Neuronal stem cell (in vitro differentiated cells): ENCODE measurements around the gene HCCS.

Experiments
- DNase-seq: peaks from one replicate; pipeline ENCODE4 v3.0.0-alpha.2; 2013; ENCODE audit warnings: low spot score
- H2AFZ ChIP-seq: one replicate; pipeline ENCODE4 v1.6.1; 2013; ENCODE audit warnings: mild to moderate bottlenecking, low read length, inconsistent platforms
- H2AK5ac ChIP-seq: 2 replicates; pipeline ENCODE4 v1.6.1; 2013; ENCODE audit warnings: low read depth, mild to moderate bottlenecking, inconsistent platforms, low read length, moderate library complexity, mixed read lengths
- H2BK120ac ChIP-seq: 2 replicates; pipeline ENCODE4 v1.6.1; 2013; ENCODE audit warnings: low read depth, mild to moderate bottlenecking, inconsistent platforms, low read length, moderate library complexity, mixed read lengths
- H2BK12ac ChIP-seq: one replicate; pipeline ENCODE4 v1.6.1; 2013; ENCODE audit warnings: low read length, inconsistent platforms
- H2BK15ac ChIP-seq: 2 replicates; pipeline ENCODE4 v1.6.1; 2013; ENCODE audit warnings: mild to moderate bottlenecking, low read length, inconsistent platforms, mixed read lengths
- H2BK5ac ChIP-seq: one replicate; pipeline ENCODE4 v1.6.1; 2013; ENCODE audit warnings: inconsistent platforms, mild to moderate bottlenecking, low read length, moderate library complexity
- H3K14ac ChIP-seq: one replicate; pipeline ENCODE4 v1.6.1; 2013; ENCODE audit warnings: low read length, inconsistent platforms
- H3K18ac ChIP-seq: 2 replicates; pipeline ENCODE4 v1.6.1; 2013; ENCODE audit warnings: low read length, inconsistent platforms
- H3K23ac ChIP-seq: 2 replicates; pipeline ENCODE4 v1.6.1; 2013; ENCODE audit warnings: low read depth, mild to moderate bottlenecking, mixed read lengths, low read length, inconsistent platforms; ENCODE audit not compliant: poor library complexity
- H3K27ac ChIP-seq: replicated peaks from 3 replicates; pipeline ENCODE4 v1.5.1; 2013; ENCODE audit warnings: low read length, inconsistent platforms
- H3K27me3 ChIP-seq, 3 experiments: 2 replicates each; pipeline ENCODE4 v1.6.1; 2013; ENCODE audit warnings: low read length in 3 of 3, mild to moderate bottlenecking in 2 of 3, inconsistent platforms in 1 of 3, low read depth in 1 of 3, mixed read lengths in 1 of 3, moderate library complexity in 1 of 3; ENCODE audit not compliant: control insufficient read depth in 3 of 3, insufficient read depth in 3 of 3
- H3K36me3 ChIP-seq, 2 donors: replicated peaks in 1 of 2; 2 replicates each; pipeline ENCODE4 v1.6.1; 2013; ENCODE audit warnings: low read length in 2 of 2; ENCODE audit not compliant: control insufficient read depth in 2 of 2, insufficient read depth in 2 of 2
- H3K4ac ChIP-seq: 2 replicates; pipeline ENCODE4 v1.6.1; 2013; ENCODE audit warnings: inconsistent platforms, mild to moderate bottlenecking, low read length, moderate library complexity
- H3K4me1 ChIP-seq, 2 donors: 1 replicate in 1 of 2; 2 replicates in 1 of 2; pipeline ENCODE4 v1.6.1; 2013; ENCODE audit warnings: low read length in 2 of 2, low read depth in 1 of 2; ENCODE audit not compliant: control insufficient read depth in 2 of 2, insufficient read depth in 1 of 2
- H3K4me2 ChIP-seq: one replicate; pipeline ENCODE4 v1.6.1; 2013; ENCODE audit warnings: mild to moderate bottlenecking, low read length, inconsistent platforms; ENCODE audit not compliant: insufficient read depth, poor library complexity, severe bottlenecking
- H3K4me3 ChIP-seq, 2 donors: 2 replicates each; pipeline ENCODE4 v1.5.1; 2013; ENCODE audit warnings: low read length in 2 of 2, mild to moderate bottlenecking in 2 of 2, inconsistent platforms in 1 of 2, moderate library complexity in 1 of 2
- H3K79me1 ChIP-seq: one replicate; pipeline ENCODE4 v1.6.1; 2013; ENCODE audit warnings: low read depth, mild to moderate bottlenecking, inconsistent platforms, low read length, moderate library complexity
- H3K9ac ChIP-seq: one replicate; pipeline ENCODE4 v1.6.1; 2013; ENCODE audit warnings: mild to moderate bottlenecking, low read depth, low read length, inconsistent platforms; ENCODE audit not compliant: poor library complexity
- H3K9me3 ChIP-seq, 2 donors: replicated peaks in 1 of 2; 2 replicates each; pipeline versions ENCODE3 to v1.6.1; 2013; ENCODE audit warnings: low read length in 2 of 2, mild to moderate bottlenecking in 2 of 2, inconsistent platforms in 1 of 2, low read depth in 1 of 2, mixed read lengths in 1 of 2, moderate library complexity in 1 of 2; ENCODE audit not compliant: control insufficient read depth in 2 of 2, insufficient read depth in 1 of 2
- H4K8ac ChIP-seq: one replicate; pipeline ENCODE4 v1.6.1; 2013; ENCODE audit warnings: low read depth, mild to moderate bottlenecking, inconsistent platforms, low read length, moderate library complexity
- H4K91ac ChIP-seq: one replicate; pipeline ENCODE4 v1.6.1; 2013; ENCODE audit warnings: low read length, low read depth, mild to moderate bottlenecking, inconsistent platforms; ENCODE audit not compliant: poor library complexity
- WGBS, 2 donors: extraction: QIAGEN DNeasy Blood & Tissue Kit; methylation state at CpG; one replicate each; pipeline ENCODE4 v1.1.7; 2013; ENCODE audit warnings: missing lambda C conversion rate in 2 of 2, mixed read lengths in 1 of 2; ENCODE audit not compliant: insufficient read length in 2 of 2, insufficient replicate concordance in 1 of 2; ENCODE audit errors: extremely low coverage in 2 of 2; 5-methylcytosine and 5-hydroxymethylcytosine counted together

HCCS gene

DNA sequence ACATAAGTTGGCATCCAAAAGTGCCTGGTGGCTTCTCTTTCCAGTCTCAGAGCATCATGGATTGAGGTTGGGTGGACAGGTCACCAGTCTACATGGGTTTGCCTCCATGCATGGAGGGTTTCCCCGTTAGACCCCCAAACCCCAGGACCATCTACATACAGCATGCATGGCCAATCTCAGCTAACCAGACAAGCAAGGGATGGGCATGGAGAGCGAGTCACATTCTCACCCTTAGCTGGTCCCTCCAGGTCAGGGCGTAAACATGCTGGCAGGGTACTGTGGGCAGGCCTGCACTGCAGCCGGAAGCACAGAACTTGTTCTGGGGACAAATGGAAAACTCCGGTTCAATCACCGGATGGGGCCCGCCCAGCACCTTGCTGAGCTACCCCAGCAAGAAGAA is 37.3 kb downstream of the HCCS start:
- Histone ChIP-seq H3K27ac (no peak overlapping the region), H3K9me3 (no peaks in the 10 kb centered on the region), H3K4ac (no peak overlapping the region), H3K9ac (no peak overlapping the region), H3K4me2 (no peak overlapping the region), H4K91ac (no peak overlapping the region), H3K18ac (no peak overlapping the region), H3K4me1 (peaks cover 1 to 2% of the 10 kb centered on the region in 2 donors), H2BK120ac (no peak overlapping the region), H2BK12ac (no peak overlapping the region), H3K79me1 (no peaks in the 10 kb centered on the region), H3K4me3 (no peak overlapping the region), H3K23ac (no peak overlapping the region), H3K36me3 (no peaks in the 10 kb centered on the region), H3K14ac (no peak overlapping the region), H4K8ac (no peak overlapping the region), H2AK5ac (no peak overlapping the region), H2AFZ (no peak overlapping the region), H2BK5ac (no peak overlapping the region), H3K27me3 (no peaks in the 10 kb centered on the region), H2BK15ac (no peak overlapping the region)
- DNase-seq = no peak
- WGBS, 2 donors = no CpG with 5 or more reads among the region's 7 CpGs

DNA sequence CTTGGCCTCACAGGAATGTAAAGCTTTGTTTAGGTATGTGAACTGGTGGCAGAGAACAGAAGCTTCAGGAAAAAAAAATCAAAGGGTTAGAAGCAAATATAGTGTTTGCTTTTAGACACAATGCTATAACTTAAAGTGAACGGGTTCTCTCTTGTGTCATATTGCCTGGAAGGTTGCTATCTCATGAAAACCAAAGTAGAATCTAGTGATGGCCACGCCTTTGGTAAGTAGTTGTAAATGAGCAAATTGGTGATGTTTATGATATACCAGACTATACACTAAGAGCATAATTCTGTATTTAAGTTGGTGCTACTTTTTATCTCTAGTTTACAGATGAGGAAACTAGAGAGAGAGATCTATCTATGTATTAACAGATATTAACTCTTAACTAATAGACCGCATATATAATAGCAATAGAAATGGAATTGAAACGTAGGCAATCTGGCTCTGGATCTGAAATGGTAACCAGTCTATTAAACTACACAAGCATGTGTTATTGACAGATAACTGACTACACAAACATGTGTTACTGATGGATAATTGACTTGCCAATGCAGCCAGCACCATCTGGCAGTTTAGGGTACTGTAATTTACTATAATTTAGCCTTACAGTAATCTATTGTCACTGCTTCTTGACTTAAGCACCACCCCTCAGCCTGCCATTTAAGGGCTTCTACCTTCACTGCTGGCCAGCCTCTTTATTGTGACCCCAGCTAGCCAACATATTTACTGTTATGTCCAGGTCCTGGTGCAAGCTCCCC is 40.8 kb downstream of the HCCS start:
- H3K4me3 ChIP-seq = no peak overlapping the region
- no peak overlapping the region for H3K18ac ChIP-seq
- no peak overlapping the region for H3K4me2 ChIP-seq
- no peak overlapping the region for H3K27ac ChIP-seq
- H3K27me3 ChIP-seq = no peaks in the 10 kb centered on the region
- no peak overlapping the region for H2BK5ac ChIP-seq
- no peak overlapping the region for H3K14ac ChIP-seq
- H3K9me3 ChIP-seq = no peaks in the 10 kb centered on the region
- WGBS, 2 donors = no CpG with 5 or more reads among the region's 4 CpGs
- H3K79me1 ChIP-seq = no peaks in the 10 kb centered on the region
- no peak for DNase-seq
- H3K4ac ChIP-seq = no peak overlapping the region
- no peak overlapping the region for H3K9ac ChIP-seq
- no peak overlapping the region for H2AK5ac ChIP-seq
- peaks cover 1 to 2% of the 10 kb centered on the region in 2 donors for H3K4me1 ChIP-seq
- no peak overlapping the region for H2BK120ac ChIP-seq
- no peaks in the 10 kb centered on the region for H3K36me3 ChIP-seq
- no peak overlapping the region for H2BK12ac ChIP-seq
- H3K23ac ChIP-seq = no peak overlapping the region
- H2AFZ ChIP-seq = no peak overlapping the region
- no peak overlapping the region for H4K91ac ChIP-seq
- no peak overlapping the region for H2BK15ac ChIP-seq
- H4K8ac ChIP-seq = no peak overlapping the region

DNA sequence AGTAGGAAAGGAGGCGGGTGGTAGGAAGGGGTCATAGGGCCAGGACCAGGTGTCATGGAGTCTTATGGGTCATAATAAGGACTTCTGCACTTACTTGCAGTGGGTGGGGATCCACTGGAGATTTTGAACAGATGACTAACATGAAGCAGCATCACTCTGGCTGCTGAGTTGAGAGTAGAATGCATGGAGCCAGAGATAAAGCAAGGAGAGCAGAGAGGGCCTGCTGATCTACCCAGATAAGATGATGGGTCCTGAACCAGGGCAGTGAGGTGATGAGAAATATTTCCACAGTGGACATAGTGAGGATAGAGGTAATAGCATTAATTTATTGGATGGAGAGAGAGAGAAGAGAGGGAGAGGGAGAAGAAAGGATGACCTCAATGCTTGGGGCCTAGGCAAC is 48.0 kb downstream of the HCCS start:
- Histone ChIP-seq H3K9me3 (no peaks in the 10 kb centered on the region), H3K27me3 (no peaks in the 10 kb centered on the region), H3K9ac (no peak overlapping the region), H4K91ac (no peak overlapping the region), H3K14ac (no peak overlapping the region), H2BK15ac (no peak overlapping the region), H4K8ac (no peak overlapping the region), H3K4me2 (no peak overlapping the region), H3K27ac (no peak overlapping the region), H2BK120ac (no peak overlapping the region), H2BK5ac (no peak overlapping the region), H3K4me3 (no peak overlapping the region), H3K79me1 (no peaks in the 10 kb centered on the region), H3K36me3 (no peaks in the 10 kb centered on the region), H3K18ac (no peak overlapping the region), H2AFZ (no peak overlapping the region), H3K23ac (no peak overlapping the region), H2BK12ac (no peak overlapping the region), H3K4ac (no peak overlapping the region), H3K4me1 (no peaks in the 10 kb centered on the region), H2AK5ac (no peak overlapping the region)
- DNase-seq = no peak
- no CpG with 5 or more reads among the region's 1 CpG for WGBS, 2 donors

GRCh38 chrX:11164433-11164832 is 53.3 kb downstream of the HCCS start:
- no peaks in the 10 kb centered on the region for H3K27me3 ChIP-seq
- H3K4ac ChIP-seq = no peak overlapping the region
- no peak overlapping the region for H4K8ac ChIP-seq
- no peak overlapping the region for H3K9ac ChIP-seq
- no peak overlapping the region for H3K23ac ChIP-seq
- no peak overlapping the region for H2BK15ac ChIP-seq
- H2AFZ ChIP-seq = no peak overlapping the region
- no peak overlapping the region for H2AK5ac ChIP-seq
- no peak overlapping the region for H3K18ac ChIP-seq
- no CpG with 5 or more reads among the region's 6 CpGs for WGBS, 2 donors
- H4K91ac ChIP-seq = no peak overlapping the region
- no peak overlapping the region for H2BK12ac ChIP-seq
- H3K36me3 ChIP-seq = no peaks in the 10 kb centered on the region
- H2BK5ac ChIP-seq = no peak overlapping the region
- no peak overlapping the region for H2BK120ac ChIP-seq
- no peaks in the 10 kb centered on the region for H3K9me3 ChIP-seq
- no peak overlapping the region for H3K14ac ChIP-seq
- DNase-seq = no peak
- H3K79me1 ChIP-seq = no peaks in the 10 kb centered on the region
- no peaks in the 10 kb centered on the region for H3K4me1 ChIP-seq
- no peak overlapping the region for H3K27ac ChIP-seq
- no peak overlapping the region for H3K4me2 ChIP-seq
- H3K4me3 ChIP-seq = no peak overlapping the region
